Measurements from ENCODE around the gene SEMA6D.

The SEMA6D gene, protein sequence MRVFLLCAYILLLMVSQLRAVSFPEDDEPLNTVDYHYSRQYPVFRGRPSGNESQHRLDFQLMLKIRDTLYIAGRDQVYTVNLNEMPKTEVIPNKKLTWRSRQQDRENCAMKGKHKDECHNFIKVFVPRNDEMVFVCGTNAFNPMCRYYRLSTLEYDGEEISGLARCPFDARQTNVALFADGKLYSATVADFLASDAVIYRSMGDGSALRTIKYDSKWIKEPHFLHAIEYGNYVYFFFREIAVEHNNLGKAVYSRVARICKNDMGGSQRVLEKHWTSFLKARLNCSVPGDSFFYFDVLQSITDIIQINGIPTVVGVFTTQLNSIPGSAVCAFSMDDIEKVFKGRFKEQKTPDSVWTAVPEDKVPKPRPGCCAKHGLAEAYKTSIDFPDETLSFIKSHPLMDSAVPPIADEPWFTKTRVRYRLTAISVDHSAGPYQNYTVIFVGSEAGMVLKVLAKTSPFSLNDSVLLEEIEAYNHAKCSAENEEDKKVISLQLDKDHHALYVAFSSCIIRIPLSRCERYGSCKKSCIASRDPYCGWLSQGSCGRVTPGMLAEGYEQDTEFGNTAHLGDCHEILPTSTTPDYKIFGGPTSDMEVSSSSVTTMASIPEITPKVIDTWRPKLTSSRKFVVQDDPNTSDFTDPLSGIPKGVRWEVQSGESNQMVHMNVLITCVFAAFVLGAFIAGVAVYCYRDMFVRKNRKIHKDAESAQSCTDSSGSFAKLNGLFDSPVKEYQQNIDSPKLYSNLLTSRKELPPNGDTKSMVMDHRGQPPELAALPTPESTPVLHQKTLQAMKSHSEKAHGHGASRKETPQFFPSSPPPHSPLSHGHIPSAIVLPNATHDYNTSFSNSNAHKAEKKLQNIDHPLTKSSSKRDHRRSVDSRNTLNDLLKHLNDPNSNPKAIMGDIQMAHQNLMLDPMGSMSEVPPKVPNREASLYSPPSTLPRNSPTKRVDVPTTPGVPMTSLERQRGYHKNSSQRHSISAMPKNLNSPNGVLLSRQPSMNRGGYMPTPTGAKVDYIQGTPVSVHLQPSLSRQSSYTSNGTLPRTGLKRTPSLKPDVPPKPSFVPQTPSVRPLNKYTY

DNA sequence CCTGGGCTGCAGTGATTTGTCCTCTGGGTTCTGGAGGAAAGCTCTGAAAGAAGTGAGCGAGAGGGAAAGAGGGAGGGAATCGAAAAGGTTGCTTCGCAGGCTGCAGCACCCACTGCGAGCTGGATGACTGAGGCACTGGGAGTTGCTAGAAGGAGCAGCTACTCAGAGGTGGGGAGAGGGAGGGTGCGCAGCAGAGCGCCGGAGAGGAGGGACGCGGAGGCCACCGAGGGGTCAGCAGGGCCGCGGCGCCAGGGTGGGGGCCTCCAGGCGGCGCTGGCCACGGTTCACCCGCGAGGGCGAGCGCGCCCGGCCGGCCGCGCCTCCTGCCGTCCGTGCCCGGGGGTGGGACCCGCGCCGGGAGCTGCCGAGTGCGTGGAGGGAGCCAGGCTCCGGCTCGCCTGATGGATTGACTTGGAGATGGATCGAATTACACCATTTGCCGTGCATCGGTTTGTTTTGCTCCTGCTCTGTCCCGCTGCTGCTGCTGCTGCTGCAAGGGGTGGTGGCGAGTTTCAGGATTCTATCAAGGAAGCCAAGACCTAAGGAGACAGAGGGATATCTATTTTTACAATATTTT lies at the start of gene SEMA6D:
SEMA6D (plus strand) TSS at position 470 of the 577 bp plus-strand sequence. CDS start 42,294 bp downstream, outside the sequence.
- DNase-seq (ENCODE audit: low spot score): peak; percentile 87

DNA sequence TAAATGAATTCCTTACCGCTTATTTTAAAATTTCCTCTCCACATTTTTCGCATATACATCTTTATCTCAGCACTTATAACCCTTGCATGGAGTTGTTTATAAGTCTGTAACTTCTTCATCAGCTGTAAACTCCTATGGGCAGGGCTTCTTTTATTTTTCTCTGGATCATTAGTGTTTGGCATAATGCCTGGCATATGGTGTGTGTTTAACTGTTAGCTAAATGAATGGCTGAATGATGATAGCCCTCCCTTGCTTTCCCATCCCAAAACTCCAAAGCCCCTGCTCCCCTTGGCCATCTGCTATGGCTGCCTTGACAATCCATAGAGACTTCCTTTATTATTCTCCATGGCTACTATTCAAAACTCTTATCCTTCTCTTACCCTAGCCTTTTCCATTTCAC lies 48.1 kb upstream of the SEMA6D start:
- DNase-seq (ENCODE audit: low spot score): no peak

GRCh38 chr15:47670365-47670764 lies 46.9 kb upstream of the SEMA6D start:
- no peak for DNase-seq (ENCODE audit: low spot score)

DNA sequence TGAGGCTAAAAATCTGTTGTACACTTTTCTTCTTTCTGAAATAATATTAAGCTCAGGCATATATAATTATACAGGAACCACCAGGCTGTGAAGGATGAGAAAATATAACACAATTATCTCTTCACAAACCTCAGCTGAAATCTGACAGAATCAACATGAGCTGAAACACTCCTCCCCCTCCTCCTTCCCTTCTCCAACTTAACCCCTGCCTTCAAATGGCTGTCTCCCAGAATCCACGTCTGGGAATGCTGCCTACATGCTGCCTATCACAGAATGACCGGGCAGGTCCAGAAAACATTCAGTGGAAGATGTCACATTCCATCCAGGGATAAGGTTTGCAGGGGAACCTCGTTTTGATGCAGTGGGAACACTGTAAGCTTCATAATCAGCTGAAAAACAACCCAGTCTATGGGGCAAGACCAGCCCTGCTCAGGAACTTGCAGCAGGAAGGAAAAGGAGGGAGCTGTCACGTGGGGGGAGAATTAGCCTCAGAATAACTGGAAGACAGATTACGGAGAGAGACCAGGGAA lies 44.0 kb upstream of the SEMA6D start:
- no peak for DNase-seq (ENCODE audit: low spot score)

- no peak for DNase-seq (ENCODE audit: low spot score)
Observed at GRCh38 chr15:47674586-47675232, 42.6 kb upstream of the SEMA6D start.

GRCh38 chr15:47675735-47676134 lies 41.6 kb upstream of the SEMA6D start:
- no peak for DNase-seq (ENCODE audit: low spot score)

GRCh38 chr15:47678040-47678439 lies 39.3 kb upstream of the SEMA6D start:
- DNase-seq (ENCODE audit: low spot score): no peak

DNA sequence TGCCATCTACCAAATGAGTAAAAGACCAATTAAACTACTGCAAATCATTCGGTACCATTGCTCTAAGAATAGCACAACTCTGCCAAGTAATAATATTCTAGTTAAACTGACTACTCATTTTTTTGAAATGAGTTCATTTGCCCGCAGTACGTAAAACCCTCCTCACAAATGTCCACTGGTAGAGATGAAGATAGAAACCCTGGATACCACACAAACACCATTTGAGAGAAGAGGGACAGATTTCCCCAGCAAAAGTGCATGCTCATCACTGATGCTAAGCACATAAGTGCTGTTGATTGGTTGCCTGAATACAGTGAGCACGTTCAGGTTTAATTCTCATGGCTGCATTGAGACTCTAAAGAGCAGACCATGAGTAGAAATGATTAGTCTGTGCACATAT lies 34.6 kb upstream of the SEMA6D start:
- DNase-seq (ENCODE audit: low spot score): no peak

- peak; percentile 50 for DNase-seq (ENCODE audit: low spot score)
Observed at GRCh38 chr15:47685141-47685870, 32.0 kb upstream of the SEMA6D start.

GRCh38 chr15:47688573-47689086 lies 28.7 kb upstream of the SEMA6D start:
- peak; percentile 43 for DNase-seq (ENCODE audit: low spot score)

GRCh38 chr15:47689660-47690059 lies 27.6 kb upstream of the SEMA6D start:
- no peak for DNase-seq (ENCODE audit: low spot score)

DNA sequence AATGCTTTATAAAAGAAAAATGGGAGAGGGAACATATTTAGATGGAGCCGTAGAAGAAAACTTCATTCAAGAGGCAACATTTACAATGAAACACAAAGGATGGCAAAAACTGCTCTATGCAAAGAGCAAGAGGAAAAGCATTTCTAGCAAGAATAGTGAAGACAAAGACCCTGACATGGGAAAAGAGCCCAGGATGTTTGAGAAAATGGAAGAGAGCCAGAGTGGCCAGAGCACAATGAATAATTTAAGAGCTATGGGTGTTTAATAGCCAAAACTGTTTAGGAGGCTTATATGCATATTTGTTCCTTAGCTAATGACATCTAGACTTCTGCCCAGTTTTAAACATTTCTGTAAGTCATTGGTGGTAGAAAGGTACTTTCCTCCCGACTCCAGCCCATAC lies 25.4 kb upstream of the SEMA6D start:
- DNase-seq (ENCODE audit: low spot score): no peak

DNA sequence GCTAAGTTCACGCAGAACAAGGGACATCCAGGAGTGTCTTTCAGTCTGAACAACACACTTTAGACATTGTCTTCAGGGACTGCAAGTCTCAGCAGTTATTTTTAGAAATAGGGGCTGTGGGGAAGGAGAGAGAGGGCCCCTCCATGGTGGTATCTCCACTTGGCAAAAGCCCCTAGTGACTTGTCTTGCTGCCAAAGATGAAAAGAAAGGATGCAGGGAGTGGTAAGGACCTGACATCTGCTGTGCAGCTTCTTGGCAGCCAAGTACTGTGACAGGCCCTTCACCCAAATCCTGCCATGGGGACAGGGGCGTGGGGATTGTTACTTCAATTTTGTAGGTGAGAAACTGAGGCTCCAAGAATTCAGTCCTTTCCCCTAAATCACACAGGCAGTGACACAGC lies 21.0 kb upstream of the SEMA6D start:
- DNase-seq (ENCODE audit: low spot score): no peak

DNA sequence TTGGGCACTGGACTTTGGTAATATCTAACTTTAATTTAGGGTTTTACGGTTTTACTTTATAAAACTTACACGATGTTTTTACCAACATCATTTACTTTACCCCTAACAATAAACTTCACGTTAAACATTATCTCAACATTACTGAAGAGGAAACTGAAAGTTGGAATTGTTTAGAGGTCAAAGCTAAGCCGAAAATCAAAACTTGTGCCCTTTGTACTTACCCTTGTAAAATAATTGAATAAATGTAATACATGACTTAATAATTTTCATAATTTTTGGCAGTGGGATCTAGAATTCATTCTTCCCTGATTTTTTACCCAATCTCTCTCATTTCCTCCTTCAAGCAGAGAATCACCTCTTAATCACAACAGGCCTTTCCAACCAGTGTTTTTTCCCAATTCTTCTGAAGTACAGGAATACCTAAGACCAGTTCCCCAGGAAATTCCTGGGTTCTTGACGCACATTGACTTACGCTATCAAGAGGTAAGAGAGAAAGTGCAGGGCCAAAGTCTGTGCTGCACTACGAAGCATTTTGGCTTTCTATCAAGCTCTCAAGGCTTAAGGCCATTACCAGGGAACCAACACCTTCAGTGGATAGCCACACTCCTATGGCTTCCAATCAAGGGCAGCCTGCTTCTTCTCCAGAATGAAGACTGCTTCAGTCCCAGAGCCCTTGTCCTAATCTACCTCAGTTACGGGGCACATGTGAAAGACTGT lies 11.9 kb upstream of the SEMA6D start:
- DNase-seq (ENCODE audit: low spot score): no peak

GRCh38 chr15:47707391-47707790 lies 9.9 kb upstream of the SEMA6D start:
- DNase-seq (ENCODE audit: low spot score): no peak

- DNase-seq (ENCODE audit: low spot score): no peak
Observed at GRCh38 chr15:47708161-47708980, 8.9 kb upstream of the SEMA6D start.

DNA sequence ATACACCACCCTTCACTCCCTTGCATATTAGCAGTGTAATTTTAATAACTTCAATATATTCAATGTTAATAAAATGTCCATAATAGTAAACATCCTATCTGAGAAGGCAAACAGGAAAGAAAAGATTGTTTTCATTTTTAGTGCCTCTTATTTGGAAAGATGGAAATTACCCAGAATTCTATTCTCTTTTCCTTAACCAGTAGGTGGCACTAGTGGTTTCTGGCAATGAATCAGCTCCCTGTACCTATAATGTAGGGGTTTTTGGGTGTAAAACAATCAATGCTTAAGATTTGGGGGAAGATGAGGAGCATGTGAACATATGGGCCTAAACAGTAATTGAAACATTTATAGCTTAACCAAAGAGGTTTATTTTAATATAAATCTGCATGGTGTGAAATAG lies 5.7 kb upstream of the SEMA6D start:
- no peak for DNase-seq (ENCODE audit: low spot score)

- DNase-seq (ENCODE audit: low spot score): no peak
Observed at GRCh38 chr15:47715402-47715801, 1.9 kb upstream of the SEMA6D start.

DNA sequence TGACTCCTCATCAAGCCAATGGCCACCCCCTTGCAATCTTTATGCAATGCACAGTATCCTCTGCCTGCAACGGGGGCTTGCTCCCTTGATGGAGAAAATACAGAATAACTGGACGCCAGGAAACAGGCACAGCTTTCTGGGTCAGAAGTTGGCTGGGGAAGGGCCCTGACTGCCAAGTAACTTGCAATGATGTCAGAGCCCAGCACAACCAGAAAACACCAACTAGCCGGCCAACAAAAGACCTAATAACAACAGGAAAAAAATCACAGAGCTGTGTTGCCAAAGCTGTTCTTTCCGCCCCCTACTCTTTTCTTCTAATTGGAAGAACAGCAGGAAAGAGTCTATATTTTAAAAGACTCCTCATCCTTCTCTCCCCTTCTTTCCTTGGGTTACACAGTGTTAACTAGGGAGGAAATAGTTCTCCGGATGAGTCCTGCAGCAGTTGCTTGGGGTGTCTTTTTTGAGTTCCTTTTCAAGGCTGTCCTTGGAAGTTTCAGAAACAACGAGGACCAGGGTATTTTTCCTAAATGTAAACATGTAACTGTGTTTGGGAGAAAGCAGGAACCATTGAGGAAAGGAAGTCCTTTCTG lies 1.4 kb upstream of the SEMA6D start:
- DNase-seq (ENCODE audit: low spot score): peak; percentile 22
